NCI-H1417 (cell line): ENCODE measurements around the gene IL1RN.
"Not testable (repeated sequence)": the region's sequence is repeated elsewhere in the genome, so short reads cannot be mapped to it uniquely, and the experiment has no call there.

ENCODE experiments used
- DNase-seq, 3 experiments: peaks; one replicate each; lab custom pipeline; 2025; lab: John Stamatoyannopoulos, UW

Gene IL1RN, protein sequence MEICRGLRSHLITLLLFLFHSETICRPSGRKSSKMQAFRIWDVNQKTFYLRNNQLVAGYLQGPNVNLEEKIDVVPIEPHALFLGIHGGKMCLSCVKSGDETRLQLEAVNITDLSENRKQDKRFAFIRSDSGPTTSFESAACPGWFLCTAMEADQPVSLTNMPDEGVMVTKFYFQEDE

DNA sequence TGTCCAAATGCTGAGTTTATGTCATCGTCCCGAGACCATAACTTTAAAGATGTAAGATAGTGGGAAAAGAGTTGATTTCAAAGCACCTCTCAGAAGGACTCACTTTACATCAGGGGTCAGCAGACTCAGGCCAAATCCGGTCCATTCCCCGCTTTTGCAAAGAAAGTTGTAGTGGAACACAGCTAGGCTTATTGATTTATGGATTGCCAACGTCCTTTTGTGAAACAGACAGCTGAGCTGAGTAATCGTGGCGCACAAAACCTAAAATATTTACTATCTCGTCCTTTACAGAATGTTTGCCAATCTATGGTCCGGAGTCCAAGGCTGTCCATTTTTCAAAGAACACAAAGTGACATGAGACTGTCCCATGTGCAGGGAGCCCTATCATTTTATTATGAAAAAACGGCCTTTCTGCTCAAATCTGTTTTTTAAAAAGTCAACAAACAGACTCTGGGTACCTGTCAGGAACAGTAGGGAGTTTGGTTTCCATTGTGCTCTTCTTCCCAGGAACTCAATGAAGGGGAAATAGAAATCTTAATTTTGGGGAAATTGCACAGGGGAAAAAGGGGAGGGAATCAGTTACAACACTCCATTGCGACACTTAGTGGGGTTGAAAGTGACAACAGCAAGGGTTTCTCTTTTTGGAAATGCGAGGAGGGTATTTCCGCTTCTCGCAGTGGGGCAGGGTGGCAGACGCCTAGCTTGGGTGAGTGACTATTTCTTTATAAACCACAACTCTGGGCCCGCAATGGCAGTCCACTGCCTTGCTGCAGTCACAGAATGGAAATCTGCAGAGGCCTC lies at the start of gene IL1RN:
TSS of gene IL1RN (plus strand) at position 754 of the 801 bp plus-strand sequence. CDS start at position 781, 27 bp downstream.
- no peak for DNase-seq

DNA sequence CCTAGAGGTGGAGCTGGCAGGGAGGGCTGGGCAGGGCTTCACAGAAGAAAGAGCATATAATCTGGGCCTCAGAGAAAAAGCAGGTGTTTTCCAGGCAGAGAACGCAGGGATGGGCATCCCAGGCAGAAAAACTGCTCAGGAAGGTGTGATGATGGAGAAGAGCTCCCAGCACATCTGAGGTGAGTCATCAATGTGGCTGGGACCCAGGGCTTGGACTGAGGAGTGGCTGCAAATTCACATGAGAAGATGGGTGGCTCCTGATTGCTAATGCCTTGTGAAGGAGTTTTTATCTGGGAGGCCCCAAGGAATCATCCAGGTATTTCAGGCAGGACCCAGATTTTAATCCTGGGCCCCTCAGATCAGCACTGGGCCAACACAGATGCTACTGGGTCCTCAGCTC lies 49.5 kb upstream of the IL1RN start:
- no peak for DNase-seq

DNA sequence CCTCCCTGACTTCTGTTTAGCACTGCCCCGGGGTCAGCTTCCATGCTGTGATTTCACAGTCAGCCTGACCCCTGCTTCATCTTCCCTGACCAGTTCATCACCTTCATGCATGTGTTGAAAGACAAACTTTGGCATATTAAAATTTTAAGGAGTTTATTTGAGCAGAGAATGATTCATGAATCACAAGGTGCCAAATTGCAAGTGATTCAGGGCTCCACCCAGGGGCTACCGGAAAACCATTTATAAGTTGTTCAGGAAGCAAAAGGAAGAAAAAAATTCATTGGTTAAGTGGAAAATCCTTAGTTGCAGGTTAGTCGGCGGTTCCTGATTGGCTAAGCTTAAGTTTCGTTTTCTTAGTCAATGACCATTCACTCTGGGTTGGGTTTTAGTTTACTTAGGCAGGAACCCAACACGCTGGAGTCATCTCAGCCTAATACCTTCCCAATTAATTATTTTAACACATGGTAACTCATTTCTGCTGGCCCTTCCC lies 49.0 kb upstream of the IL1RN start:
- no peak for DNase-seq

DNA sequence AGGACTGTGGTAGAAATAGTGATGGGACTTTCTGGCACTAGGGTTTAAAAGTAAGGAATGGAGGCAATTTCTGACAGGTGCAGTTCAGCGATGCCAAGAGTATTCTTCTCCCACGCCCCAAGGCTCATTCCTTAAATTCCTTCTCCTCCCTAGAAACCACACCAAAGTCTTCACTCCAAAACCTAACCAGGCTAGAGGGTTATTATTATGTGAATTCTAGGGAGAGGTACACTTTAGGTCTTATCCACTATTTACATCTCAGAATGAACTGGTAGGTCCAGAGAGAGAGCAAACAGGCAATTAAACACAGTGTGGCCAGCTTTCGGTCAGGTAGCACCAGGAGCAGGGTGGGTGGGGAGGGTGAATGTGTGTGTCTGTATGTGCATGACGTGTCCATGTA lies 48.3 kb upstream of the IL1RN start:
- DNase-seq, result no peak

DNA sequence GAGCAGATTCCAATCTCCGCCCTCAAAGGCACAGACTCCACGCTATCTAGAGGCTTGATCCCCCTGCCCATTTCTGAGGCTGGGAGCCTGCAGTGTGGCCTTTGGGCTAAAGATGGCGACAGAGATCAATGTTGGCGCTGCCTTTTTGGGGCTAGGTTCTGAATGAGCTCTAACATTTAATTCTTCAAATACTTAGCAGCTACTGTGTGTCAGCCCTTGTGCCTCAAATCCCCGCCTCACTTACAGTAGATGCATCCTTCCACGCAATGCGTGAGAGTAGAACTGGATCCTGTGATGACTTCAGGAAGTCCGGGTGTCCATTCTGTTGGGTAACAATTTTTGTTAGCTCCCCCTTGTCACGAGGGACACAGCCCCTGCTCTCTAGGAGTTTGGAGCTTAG lies 47.3 kb upstream of the IL1RN start:
- DNase-seq, result peak; percentile 2 to 45 (median 6)

DNA sequence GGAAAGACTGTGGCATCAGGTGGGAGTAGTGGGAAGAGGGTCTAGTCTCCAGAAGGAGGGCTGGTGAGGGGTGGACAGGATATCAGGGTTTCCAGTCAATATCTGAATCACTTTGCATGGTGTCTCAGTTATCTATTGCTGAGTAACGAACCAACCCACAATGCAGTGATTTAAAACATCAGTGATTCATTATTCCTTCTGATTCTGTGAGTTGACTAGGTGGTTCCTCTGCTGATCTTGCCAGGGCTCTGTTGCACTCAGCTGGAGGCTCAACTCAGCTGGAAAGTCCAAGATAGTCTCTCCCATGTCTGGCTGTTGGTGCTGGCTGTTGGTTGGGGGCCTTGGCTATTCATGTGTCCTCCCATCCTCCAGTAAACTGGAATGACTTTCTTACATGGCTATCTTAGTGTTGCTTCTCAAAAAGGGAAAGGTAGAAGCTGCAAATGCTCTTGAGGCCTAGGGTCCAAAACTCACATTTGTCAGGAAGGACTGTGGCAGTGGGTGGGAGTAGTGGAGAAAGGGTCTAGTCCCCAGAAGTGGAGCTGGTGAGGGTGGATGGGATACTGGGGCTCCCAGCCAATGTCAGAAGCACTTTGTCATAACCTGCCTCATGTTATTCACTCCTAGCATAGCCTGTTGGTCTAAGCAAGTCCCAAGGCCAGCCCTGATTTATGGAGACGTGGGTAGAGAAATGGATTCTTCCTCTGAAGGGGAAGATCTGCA lies 45.7 kb upstream of the IL1RN start:
- DNase-seq, result no peak

DNA sequence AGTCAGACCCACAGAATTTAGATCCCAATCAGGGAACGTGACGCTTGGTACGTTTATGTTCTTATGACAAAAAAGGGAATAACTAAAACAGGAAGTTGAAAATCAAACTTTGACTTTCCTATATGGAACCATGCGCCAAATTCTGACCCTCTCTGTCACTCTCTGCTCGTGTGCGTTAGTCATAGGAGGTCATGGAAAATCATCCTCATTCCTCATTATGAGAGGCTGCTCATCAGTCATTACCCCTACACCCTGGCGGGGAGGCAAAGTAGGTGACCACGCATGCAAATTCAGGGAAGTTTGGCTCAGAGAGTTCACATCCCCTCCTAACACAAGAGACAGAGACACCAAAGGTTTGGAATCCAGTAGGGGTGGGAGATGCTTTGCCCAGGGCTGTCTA lies 44.1 kb upstream of the IL1RN start:
- DNase-seq, result no peak

DNA sequence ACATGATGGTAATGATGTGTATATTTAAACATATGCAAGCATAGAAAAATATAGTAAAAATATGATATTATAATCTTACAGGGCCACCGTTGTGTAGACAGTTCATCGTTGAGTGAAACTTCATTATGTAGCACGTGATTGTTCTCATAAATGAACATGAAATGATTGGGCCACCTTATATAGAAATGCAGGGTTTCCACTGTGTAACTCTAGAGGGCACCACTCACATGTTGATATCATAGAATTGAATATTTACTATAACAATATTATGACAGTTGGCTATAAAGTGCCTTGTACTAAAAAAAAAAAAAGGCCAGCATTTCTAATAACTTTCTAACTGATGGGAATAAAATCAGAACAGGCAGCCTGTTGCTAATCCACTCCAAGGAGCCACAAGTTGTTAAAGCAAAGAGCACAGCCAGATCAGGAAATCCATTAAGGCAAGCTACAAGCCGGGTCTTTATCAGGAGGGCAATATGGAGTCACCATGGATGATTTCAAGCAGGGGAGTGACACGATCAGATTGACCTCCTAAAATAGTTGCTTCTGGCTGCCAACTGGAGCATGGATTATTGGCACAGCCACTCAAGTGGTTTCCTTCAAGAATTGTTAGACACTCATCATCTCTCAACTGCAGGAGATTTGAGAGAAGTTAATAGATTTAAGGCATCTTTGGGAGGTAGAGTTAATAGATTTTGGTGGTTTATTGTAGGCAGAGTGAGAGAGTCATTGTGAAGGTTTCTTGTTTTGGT lies 43.0 kb upstream of the IL1RN start:
- DNase-seq, result peak in 1 of 3 experiments; percentile 6

DNA sequence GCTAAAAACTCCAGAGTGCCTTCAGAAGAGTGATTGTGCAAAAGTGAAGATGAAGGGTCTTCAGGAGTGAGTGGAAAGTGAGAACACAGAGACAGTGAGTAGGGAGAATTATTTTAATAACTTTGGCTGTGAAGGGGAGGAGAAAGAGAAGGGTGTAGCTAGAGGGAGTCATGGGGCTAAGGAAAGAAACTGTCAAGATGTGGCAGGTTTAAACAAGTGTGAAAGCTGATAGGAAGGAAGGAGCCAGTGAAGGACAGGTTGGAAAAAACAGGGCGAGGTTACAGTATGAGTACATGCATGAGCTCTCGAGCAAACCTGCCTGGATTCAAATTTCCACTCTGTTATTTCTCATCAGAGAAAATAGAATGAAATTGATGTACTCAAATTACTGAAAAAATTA lies 41.9 kb upstream of the IL1RN start:
- DNase-seq, result no peak

DNA sequence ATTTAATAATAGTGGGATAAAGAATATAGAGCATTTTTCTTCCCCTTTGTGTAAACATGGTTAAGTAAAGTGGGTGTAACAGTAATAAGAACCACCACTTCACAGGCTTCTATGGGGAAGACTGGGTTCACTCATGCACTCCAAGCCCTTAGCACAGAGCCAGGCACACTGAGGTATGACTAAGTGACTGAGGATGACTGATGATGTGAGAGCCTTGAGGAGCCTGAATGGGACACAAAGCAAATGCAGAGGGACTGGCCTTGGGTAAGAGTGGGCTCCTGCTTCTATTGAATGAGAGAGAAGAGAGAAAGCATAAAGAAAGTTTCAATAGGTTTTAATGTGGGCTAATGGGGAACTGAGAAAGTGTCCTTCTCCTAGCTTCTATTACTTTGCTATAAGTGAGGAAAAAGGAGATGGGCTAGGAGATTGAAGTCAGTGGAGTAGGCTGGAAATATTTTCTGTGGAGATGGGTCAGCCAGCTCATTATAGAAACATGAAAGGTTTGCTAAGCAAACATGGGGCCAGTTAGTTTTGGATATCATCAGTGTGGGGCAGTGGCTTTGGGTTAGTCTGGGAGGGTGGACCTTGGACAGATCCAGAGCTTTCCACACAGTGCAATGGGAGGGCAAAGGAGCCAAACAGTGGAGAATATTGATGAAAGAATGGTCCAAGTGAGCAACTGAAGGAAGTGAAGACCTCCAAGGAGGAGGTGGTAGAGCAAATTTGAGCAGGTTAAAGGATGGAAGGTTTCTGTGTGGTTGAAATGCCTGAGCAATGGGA lies 39.0 kb upstream of the IL1RN start:
- DNase-seq, result no peak

DNA sequence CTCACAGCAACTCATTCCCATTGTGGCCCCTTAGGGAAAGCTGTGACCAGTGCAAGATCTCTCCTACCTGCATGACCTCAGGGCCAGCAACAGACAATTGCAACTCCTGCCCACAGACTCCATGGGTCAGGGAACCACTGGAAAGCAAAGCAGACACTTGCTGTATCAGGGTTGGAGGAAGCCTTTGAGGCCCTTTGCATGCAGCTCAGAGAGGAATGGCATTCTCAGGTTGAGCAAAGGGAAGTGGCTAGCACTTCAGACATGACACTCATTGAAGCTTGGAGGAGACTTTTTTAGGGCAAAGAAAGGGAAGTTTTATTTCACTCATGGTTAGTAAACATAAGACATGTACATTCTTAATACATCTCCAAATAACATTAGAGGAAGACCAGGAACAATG lies 37.5 kb upstream of the IL1RN start:
- DNase-seq, result no peak

DNA sequence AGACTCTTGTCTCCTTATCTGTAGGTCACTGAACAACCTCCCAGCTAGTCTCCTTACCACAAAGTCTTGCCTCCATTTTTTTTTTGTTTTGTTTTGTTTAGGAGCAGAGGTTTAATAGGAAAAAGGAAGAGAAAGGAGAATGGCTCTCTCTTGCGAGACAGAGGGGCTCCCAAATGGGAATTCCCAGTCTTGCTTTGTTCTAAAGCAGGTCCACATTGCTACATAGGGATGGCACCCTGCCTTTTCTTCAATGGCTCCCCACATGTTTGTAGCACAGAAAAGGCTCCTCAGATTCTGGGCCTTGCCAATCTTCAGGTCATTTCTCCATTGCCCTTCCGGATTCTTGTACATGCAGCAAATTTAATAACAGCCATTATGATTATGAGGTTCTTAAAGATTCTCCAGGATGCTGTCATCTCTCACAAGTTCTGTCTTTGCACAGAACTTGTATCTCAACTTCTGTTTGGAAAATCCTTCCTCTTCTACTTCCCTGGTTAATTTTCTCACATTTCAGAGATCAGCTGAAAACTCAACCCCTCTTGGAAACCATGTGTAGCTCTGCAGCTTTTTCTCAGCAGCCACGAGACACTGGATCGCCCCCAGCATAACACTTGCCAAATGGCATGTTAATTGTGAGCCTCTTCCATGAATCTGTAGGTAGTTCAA lies 36.0 kb upstream of the IL1RN start:
- DNase-seq, result no peak

DNA sequence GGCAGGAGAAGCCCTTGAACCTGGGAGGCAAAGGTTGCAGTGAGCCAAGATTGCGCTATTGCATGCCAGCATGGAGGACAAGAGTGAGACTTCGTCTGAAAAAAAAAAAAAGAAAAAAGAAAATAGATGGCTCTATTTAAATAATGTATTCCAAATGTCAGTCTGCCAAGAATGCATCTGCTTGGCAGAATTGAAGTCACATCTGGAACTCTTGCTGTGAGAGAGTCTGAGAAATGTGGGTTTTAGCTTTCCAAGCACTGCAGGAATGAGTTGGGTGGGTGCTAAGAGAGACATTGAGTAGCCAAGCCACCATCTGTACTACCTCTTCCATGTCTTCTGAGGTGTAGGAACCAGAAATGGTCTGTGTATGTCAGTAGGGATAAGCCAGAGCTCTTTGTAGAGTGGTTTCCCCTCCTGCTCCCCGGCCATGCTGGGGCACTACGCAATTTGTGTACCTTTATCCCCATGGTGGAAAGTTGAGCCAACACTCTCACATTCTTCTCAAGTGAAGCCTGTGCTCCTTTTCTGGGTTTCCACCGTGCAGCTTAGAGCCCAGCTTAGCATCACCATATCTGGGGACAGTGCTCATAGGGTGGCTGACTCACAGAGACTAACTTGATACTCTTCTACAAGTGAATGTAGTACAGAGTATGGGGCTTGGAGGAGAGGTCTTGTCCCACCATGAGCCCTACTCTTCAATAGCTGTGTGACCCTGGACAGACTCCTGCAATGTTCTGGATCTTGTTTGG lies 34.4 kb upstream of the IL1RN start:
- no peak for DNase-seq

DNA sequence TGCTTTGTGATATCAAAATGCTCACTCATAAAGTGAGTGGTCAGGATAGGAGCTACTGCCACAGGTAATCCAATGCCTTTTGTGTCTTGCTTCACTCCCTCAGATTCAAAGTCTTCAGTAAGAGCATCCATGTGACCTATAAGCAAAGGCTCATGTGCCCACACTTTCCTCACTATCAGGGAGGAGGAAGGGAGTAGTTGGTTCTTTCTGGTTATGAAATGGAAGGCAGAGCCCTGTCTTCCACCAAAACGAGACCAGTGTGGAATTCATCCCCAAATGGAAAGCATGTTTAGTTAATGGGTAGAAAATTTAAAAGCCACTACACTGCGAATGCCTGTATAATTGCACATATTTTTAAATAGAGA lies 33.8 kb upstream of the IL1RN start:
- DNase-seq, result no peak

DNA sequence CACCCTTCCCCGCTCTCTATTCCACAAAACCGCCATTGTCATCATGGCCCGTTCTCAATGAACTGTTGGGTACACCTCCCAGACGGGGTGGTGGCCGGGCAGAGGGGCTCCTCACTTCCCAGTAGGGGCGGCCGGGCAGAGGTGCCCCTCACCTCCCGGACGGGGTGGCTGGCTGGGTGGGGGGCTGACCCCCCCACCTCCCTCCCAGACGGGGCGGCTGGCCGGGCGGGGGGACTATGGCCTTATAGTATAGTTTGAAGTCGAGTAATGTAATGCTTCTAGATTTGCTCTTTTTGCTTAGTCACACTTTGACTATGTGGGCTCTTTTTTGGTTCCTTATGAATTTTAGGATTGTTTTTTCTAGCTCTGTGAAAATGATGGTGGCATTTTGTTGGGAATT lies 31.1 kb upstream of the IL1RN start:
- DNase-seq, result not testable (repeated sequence)

DNA sequence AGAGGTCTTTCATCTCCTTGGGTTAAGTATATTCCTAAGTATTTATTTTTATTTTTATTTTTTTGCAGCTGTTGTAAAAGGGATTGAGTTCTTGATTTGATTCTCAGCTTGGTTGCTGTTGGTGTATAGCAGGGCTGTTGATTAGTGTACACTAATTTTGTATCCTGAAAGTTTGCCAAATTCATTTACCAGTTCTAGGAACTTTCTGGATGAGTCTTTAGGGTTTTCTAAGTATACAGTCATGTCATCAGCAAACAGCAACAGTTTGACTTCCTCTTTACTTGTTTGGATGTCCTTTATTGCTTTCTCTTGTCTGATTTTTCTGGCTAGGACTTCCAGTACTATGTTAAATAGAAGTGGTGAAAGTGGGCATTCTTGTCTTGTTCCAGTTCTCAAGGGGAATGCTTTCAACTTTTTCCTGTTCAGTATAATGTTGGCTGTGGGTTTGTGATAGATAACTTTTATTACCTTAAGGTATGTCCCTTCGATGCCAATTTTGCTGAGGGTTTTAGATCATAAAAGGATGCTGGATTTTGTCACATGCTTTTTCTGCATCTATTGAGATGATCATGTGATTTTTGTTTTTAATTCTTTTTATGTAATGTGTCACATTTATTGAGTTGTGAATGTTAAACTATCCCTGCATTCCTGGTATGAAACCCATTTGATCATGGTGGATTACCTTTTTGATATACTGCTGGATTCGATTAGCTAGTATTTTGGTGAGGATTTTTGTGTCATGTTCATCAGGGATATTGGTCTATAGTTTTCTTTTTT lies 30.4 kb upstream of the IL1RN start:
- not testable (repeated sequence) for DNase-seq

DNA sequence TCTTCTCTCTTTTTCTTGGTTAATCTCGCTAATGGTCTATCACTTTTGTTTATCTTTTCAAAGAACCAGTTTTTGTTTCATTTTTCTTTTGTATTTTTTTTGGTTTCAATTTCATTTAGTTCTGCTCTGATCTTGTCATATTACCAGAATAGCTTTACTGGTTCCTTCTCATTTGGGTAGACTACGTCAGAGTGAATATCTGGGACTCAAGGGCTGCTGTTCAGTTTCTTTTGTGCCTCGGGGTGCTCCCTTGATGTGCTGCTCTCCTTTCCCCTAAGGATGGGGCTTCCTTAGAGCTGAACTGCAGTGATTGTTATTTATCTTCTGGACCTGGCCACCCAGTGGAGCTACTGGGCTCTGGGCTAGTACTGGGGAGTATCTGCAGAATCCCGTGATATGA lies 29.4 kb upstream of the IL1RN start:
- no peak for DNase-seq

DNA sequence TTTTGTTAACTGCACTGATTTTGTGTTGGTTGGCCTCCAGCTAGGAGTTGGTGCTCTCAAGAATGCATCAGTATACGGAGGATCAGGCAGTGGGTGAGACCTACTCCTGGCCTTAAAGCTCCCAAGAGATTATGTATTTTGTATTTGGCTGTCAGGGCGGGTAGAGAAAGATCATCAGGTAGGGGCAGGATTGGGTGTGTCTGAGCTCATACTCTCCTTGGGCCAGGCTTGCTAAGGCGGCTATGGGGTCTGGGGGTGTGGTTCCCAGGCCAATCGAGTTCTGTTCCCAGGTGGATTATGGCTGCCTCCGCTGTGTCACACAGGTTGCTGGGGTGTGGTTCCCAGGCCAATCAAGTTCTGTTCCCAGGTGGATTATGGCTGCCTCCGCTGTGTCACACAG lies 28.9 kb upstream of the IL1RN start:
- no peak for DNase-seq

DNA sequence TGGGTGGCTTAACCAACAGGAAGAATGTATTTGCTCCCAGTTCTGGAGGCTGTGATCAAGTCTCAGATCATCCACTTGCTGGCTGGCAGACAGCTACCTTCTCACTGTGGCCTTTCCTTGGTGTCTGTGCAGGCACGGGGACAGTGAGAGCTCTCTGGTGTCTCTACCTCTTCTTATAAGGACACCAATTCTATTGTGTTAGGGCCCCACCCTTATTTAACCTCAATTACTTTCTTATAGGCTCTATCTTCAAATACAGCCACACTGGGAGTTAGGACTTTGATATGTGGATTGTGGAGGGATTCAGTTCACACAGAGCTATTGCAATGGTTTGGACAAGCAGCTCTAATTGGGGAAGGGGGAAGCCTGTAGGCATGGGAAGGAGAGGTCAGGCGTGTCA lies 25.3 kb upstream of the IL1RN start:
- DNase-seq, result no peak
